K562 (cell line): ENCODE data around the gene DSTYK. TPM values are rescaled to one million over a fixed set of nuclear protein-coding genes. Genes with fewer than 3 reads are reported as not detected.

ENCODE experiments used
- CREB1 ChIP-seq, 2 experiments: sonication (generic) in 1 of 2; formaldehyde crosslinking in 1 of 2; IDR thresholded peaks; 2 replicates each; pipeline versions ENCODE4 v1.6.1 to v1.8.0; 2012 to 2022; ENCODE audit warnings: inconsistent platforms in 1 of 2, mild to moderate bottlenecking in 1 of 2, missing genetic modification reagents in 1 of 2, moderate library complexity in 1 of 2
- CUX1 ChIP-seq: fragments of 200-800 bp; sonication (Bioruptor generic); IDR thresholded peaks from 2 replicates; pipeline ENCODE4 v1.6.1; 2016; ENCODE audit warnings: missing genetic modification characterization, missing compliant biosample characterization
- E2F3 ChIP-seq: fragments of 250-450 bp; sonication (Bioruptor Pico); IDR thresholded peaks from 2 replicates; pipeline ENCODE4 v1.4.0; 2020; ENCODE audit warnings: mild to moderate bottlenecking
- GTF2B ChIP-seq: IDR thresholded peaks from 2 replicates; pipeline ENCODE4 v1.6.1; 2011; ENCODE audit not compliant: insufficient read length; ENCODE audit errors: extremely low read depth
- GTF2F1 ChIP-seq: IDR thresholded peaks from 2 replicates; pipeline ENCODE4 v1.6.1; 2011; ENCODE audit warnings: low read depth, low read length, improper control_type of control experiment
- HDGF ChIP-seq: fragments of 450-650 bp; IDR thresholded peaks from 2 replicates; pipeline ENCODE4 v1.6.1; 2016
- PREB ChIP-seq: sonication (generic); formaldehyde crosslinking; IDR thresholded peaks from 2 replicates; pipeline ENCODE4 v1.8.1; 2023; ENCODE audit warnings: mild to moderate bottlenecking, missing genetic modification reagents
- RFX5 ChIP-seq: IDR thresholded peaks from 2 replicates; pipeline ENCODE4 v1.6.1; 2011; ENCODE audit warnings: low read depth, mild to moderate bottlenecking, improper control_type of control experiment, low read length
- STAT5B ChIP-seq: fragments of 250-450 bp; sonication (Bioruptor Pico); IDR thresholded peaks from 2 replicates; pipeline ENCODE4 v1.8.0; 2021; ENCODE audit warnings: mild to moderate bottlenecking, inconsistent platforms
- ZNF12 ChIP-seq: sonication (generic); formaldehyde crosslinking; IDR thresholded peaks from 2 replicates; pipeline ENCODE4 v1.4.0; 2020; ENCODE audit warnings: mild to moderate bottlenecking, missing genetic modification reagents
- ZNF280B ChIP-seq: fragments of 250-450 bp; sonication (Bioruptor Pico); IDR thresholded peaks from 2 replicates; pipeline ENCODE4 v1.5.1; 2021; ENCODE audit warnings: mild to moderate bottlenecking
- ZNF592 ChIP-seq: fragments of 450-650 bp; IDR thresholded peaks from 2 replicates; pipeline ENCODE4 v1.6.1; 2017; ENCODE audit warnings: antibody characterized with exemption, mild to moderate bottlenecking
- polyA plus RNA-seq, 8 experiments: library from polyadenylated mRNA; depleted of rRNA in 4 of 8; stranded (reverse) in 5 of 8; unstranded in 3 of 8; fragments of >200 nt; fragmentation: Nextera tagmentation in 2 of 8; fragmentation: Illumina TruSeq in 1 of 8; extraction: Ambion mirVana in 2 of 8; extraction: Trizol in 1 of 8; gene quantifications; 2 replicates each; pipeline versions ENCODE4 v1.2.1 to v1.2.3, GENCODE V29; 2011 to 2014; ENCODE audit warnings: inconsistent platforms in 1 of 8, missing spikeins in 1 of 8
- total RNA-seq, 7 experiments: library from RNA; depleted of rRNA in 6 of 7; stranded (reverse); fragments of >200 nt in 6 of 7; fragmentation: Illumina TruSeq in 2 of 7; extraction: Trizol in 2 of 7; gene quantifications; 2 replicates each; pipeline versions ENCODE4 v1.2.1 to v1.2.3, GENCODE V29; 2011 to 2021; ENCODE audit warnings: low replicate concordance in 1 of 7

The DSTYK gene
- total and polyA plus RNA-seq, 9 of the 15 experiments (the other 6 are each of a cell fraction or from before 2014, with no cell fraction given) = 4.2 to 7.1 (median 6.2) TPM

- no peak for TF ChIP-seq GTF2B
- TF ChIP-seq ZNF12 = no peak
- TF ChIP-seq STAT5B = no peak
- TF ChIP-seq CREB1 (IDR thresholded peaks at IDR 0.05) = no peak
- TF ChIP-seq CREB1 (CRISPR knock-in tag; IDR thresholded peaks at IDR 0.05) = no peak
- no peak for TF ChIP-seq ZNF280B
- no peak for TF ChIP-seq RFX5
- no peak for TF ChIP-seq PREB (CRISPR knock-in tag)
- TF ChIP-seq ZNF592 = peak; percentile 78
- TF ChIP-seq CUX1 (CRISPR knock-in tag) = peak; percentile 51; the same call in 1 of the 2 replicates
- TF ChIP-seq HDGF = no peak
- no peak for TF ChIP-seq E2F3
- no peak for TF ChIP-seq GTF2F1
Observed at GRCh38 chr1:205170532-205171269, 40.8 kb downstream of the DSTYK start (continued).
